B cell (primary cell): ENCODE results near the gene THBS2. TPM values are rescaled to one million over a fixed set of nuclear protein-coding genes. Genes with fewer than 3 reads are reported as not detected.

Experiments used
- ATAC-seq: fragments of 200-7000 bp; cut with Tn5 transposase; one replicate; pipeline ENCODE4 v1.10.0; 2021; ENCODE audit warnings: low read depth, mild to moderate bottlenecking, moderate number of reproducible peaks, moderate library complexity
- CTCF ChIA-PET: fragments of 350-600 bp; sonication (Branson Sonifier 250); formaldehyde crosslinking; loops from one replicate; lab custom pipeline; 2021; ENCODE audit warnings: antibody characterized with exemption, inconsistent platforms; lab: Charles Lee
- POLR2A ChIA-PET: fragments of 350-600 bp; sonication (Branson Sonifier 250); formaldehyde crosslinking; loops from one replicate; lab custom pipeline; 2021; ENCODE audit warnings: antibody characterized with exemption; lab: Charles Lee
- DNase-seq: peaks from one replicate; pipeline ENCODE4 v3.0.0; 2013
- H2AFZ ChIP-seq: 2 replicates; pipeline ENCODE4 v1.6.1; 2012; ENCODE audit warnings: mild to moderate bottlenecking, low read depth, low read length; ENCODE audit not compliant: insufficient read depth, poor library complexity, severe bottlenecking
- H3K27ac ChIP-seq, 2 donors: 1 replicate in 1 of 2; 2 replicates in 1 of 2; pipeline ENCODE4 v1.5.1; 2012 to 2013; ENCODE audit warnings: low read length in 2 of 2, mild to moderate bottlenecking in 2 of 2, moderate library complexity in 1 of 2
- H3K27me3 ChIP-seq, 4 experiments: fragments of 200-600 bp in 1 of 4; sonication (generic) in 1 of 4; replicated peaks in 1 of 4; 1 replicate in 2 of 4; 2 replicates in 2 of 4; pipeline versions ENCODE4 v1.6.1 to v1.7.0; 2013 to 2016; ENCODE audit warnings: low read length in 3 of 4, mild to moderate bottlenecking in 2 of 4, mixed read lengths in 1 of 4, moderate library complexity in 1 of 4; ENCODE audit not compliant: insufficient read depth in 4 of 4, control insufficient read depth in 3 of 4; ENCODE audit errors: control extremely low read depth in 1 of 4
- H3K36me3 ChIP-seq, 2 experiments: replicated peaks in 1 of 2; 1 replicate in 1 of 2; 2 replicates in 1 of 2; pipeline versions ENCODE4 v1.6.1 to v1.7.1; 2013; ENCODE audit warnings: low read length in 1 of 2; ENCODE audit not compliant: insufficient read depth in 2 of 2, control insufficient read depth in 1 of 2; ENCODE audit errors: control extremely low read depth in 1 of 2, extremely low read depth in 1 of 2
- H3K4me1 ChIP-seq, 2 donors: fragments of 200-600 bp in 1 of 2; sonication (generic) in 1 of 2; 1 replicate in 1 of 2; 2 replicates in 1 of 2; pipeline versions ENCODE4 v1.5.1 to v1.6.1; 2013 to 2017; ENCODE audit warnings: low read length in 2 of 2; ENCODE audit not compliant: control insufficient read depth in 2 of 2, insufficient read depth in 2 of 2
- H3K4me2 ChIP-seq: replicated peaks from 2 replicates; pipeline ENCODE3; 2012; ENCODE audit warnings: mild to moderate bottlenecking, low read depth, low read length; ENCODE audit not compliant: poor library complexity, severe bottlenecking
- H3K4me3 ChIP-seq, 5 experiments: fragments of 200-600 bp in 1 of 5; sonication (generic) in 1 of 5; 1 replicate in 3 of 5; 2 replicates in 2 of 5; pipeline versions ENCODE4 v1.5.1 to v1.7.0; 2011 to 2016; ENCODE audit warnings: low read length in 4 of 5, mild to moderate bottlenecking in 4 of 5, low read depth in 2 of 5, control low read depth in 1 of 5, moderate library complexity in 1 of 5; ENCODE audit not compliant: insufficient read depth in 1 of 5; ENCODE audit errors: control extremely low read depth in 1 of 5, extremely low read depth in 1 of 5
- H3K79me2 ChIP-seq: fragments of 200-600 bp; sonication (generic); one replicate; pipeline ENCODE4 v1.6.0; 2016; ENCODE audit warnings: low read length; ENCODE audit not compliant: control insufficient read depth, insufficient read depth
- H3K9ac ChIP-seq: fragments of 200-600 bp; sonication (generic); 2 replicates; pipeline ENCODE4 v1.6.1; 2017; ENCODE audit warnings: mild to moderate bottlenecking, low read length, moderate library complexity
- H3K9me3 ChIP-seq, 3 donors: one replicate each; pipeline versions ENCODE4 v1.6.1 to v1.7.1; 2013; ENCODE audit warnings: low read length in 2 of 3; ENCODE audit not compliant: control insufficient read depth in 2 of 3, insufficient read depth in 1 of 3; ENCODE audit errors: control extremely low read depth in 1 of 3
- H4K20me1 ChIP-seq: 2 replicates; pipeline ENCODE4 v1.6.0; 2012; ENCODE audit warnings: mild to moderate bottlenecking, low read length; ENCODE audit not compliant: insufficient read depth, control insufficient read depth, poor library complexity, severe bottlenecking
- H3K27ac Mint-ChIP-seq: one replicate; pipeline ENCODE4 v1.8.0; 2021; ENCODE audit warnings: mixed read lengths
- H3K27me3 Mint-ChIP-seq: one replicate; pipeline ENCODE4 v1.8.0; 2021; ENCODE audit warnings: mixed read lengths
- H3K4me1 Mint-ChIP-seq: one replicate; pipeline ENCODE4 v1.8.0; 2021; ENCODE audit warnings: mixed read lengths
- H3K4me3 Mint-ChIP-seq: one replicate; pipeline ENCODE4 v1.8.0; 2021; ENCODE audit warnings: mixed read lengths
- H3K9me3 Mint-ChIP-seq: one replicate; pipeline ENCODE4 v1.8.0; 2022; ENCODE audit warnings: mixed read lengths; ENCODE audit not compliant: insufficient read depth
- CTCF ChIP-seq: fragments of 200-600 bp; IDR thresholded peaks from one replicate; pipeline ENCODE4 v1.8.0; 2022; ENCODE audit warnings: antibody characterized with exemption, mild to moderate bottlenecking
- EZH2 ChIP-seq: IDR thresholded peaks from 2 replicates; pipeline ENCODE4 v1.6.1; 2012; ENCODE audit warnings: borderline replicate concordance, low read depth, mild to moderate bottlenecking, moderate library complexity, low read length; ENCODE audit not compliant: insufficient read depth, poor library complexity, severe bottlenecking
- WGBS: methylation state at CpG from one replicate; pipeline ENCODE4 v1.1.5; 2013; ENCODE audit warnings: missing lambda C conversion rate; ENCODE audit not compliant: insufficient coverage; 5-methylcytosine and 5-hydroxymethylcytosine counted together
- intact Hi-C: fragments of 100-400 bp; cut with micrococcal nuclease; formaldehyde crosslinking; loops from one replicate; pipeline ENCODE4 v1.10.0; 2022
- polyA plus RNA-seq: library from polyadenylated mRNA; depleted of rRNA; stranded (reverse); fragments of >200 nt; gene quantifications from 2 replicates; pipeline ENCODE4 v1.2.3, GENCODE V29; 2012
- total RNA-seq, 2 donors: library from RNA; stranded (reverse); fragments of 120-200 nt in 1 of 2; gene quantifications; 1 replicate in 1 of 2; 2 replicates in 1 of 2; pipeline versions ENCODE4 v1.2.3 to v1.2.4, GENCODE V29; 2013 to 2022

The THBS2 gene
- total and polyA plus RNA-seq, 2 donors (not counting 1 experiment from before 2014, with no cell fraction given), result not detected

DNA sequence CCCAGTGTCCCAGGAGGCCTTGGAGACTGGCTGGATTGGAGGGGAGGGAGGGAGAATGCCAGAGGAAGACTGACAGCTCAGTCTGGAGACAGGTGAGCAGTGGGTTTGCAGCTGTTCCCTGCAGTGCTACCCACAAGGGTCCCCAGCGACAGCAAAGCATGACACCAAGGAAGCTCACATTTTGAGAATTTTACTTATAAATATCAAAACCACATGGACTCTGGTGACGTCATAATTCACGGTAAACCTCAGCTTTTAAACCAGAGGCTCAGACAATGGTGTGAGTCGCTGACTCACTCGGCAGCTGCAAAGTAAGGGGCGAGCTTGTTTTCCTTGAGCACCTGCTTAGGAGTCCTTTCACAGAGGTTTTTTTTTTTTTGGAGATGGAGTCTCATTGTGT lies 65.2 kb downstream of the THBS2 start:
- no peak for ATAC-seq
- no peak for DNase-seq

DNA sequence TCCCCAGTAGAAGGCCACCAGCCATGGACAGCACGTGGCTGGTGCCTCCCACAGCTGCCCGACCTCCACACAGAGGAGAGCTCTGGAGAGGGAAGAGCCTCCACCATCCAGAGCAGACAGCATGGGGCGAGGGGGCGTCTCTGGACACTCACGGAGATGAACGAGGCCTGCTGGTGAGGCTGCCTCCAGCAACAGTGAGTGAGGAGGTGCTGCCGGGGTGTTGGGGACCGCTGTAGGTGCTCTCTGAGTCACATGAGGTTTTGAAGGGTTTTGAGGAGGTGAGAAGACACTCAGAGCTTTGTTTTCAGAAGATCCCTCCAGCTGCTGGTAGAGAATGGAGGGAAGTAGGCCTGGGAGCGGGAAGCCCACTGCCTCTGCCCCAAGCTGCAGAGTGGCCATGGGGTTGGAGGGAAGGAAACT lies 65.6 kb downstream of the THBS2 start:
- TF ChIP-seq EZH2 (no peak), CTCF (no peak)
- CTCF ChIA-PET, result interaction anchor here (1.5 kb wide), 1 partner anchor 11 kb away, joined by 4 read pairs; no protein-coding TSS in a partner anchor
- Mint-ChIP-seq H3K27me3 (peaks cover 3% of the 10 kb centered on the region), H3K4me1 (no peaks in the 10 kb centered on the region), H3K4me3 (no peak overlapping the region), H3K9me3 (no peaks in the 10 kb centered on the region), H3K27ac (no peak overlapping the region)
- Histone ChIP-seq H3K4me2 (no peak overlapping the region), H3K9me3 (peaks cover 0 to 10% (median 0%) of the 10 kb centered on the region in 3 donors), H4K20me1 (no peaks in the 10 kb centered on the region), H3K4me3 (no peak overlapping the region), H3K27me3 (no peaks in the 10 kb centered on the region), H3K27ac (no peak overlapping the region), H3K9ac (no peak overlapping the region), H3K79me2 (no peaks in the 10 kb centered on the region), H3K4me1 (no peaks in the 10 kb centered on the region), H3K36me3 (no peaks in the 10 kb centered on the region), H2AFZ (no peak overlapping the region)
- ATAC-seq, result no peak
- intact Hi-C loops, result no loop called here
- WGBS, result 77% methylated on average over 7 of the region's 9 CpGs
- POLR2A ChIA-PET, result no interaction called here
- DNase-seq, result no peak

More for the DNA sequence above, 65.2 kb downstream of the THBS2 start:
- Histone ChIP-seq H3K4me2 (no peak overlapping the region), H4K20me1 (no peaks in the 10 kb centered on the region), H3K4me3 (no peak overlapping the region), H3K9ac (no peak overlapping the region), H3K9me3 (peaks cover 0 to 10% (median 0%) of the 10 kb centered on the region in 3 donors), H3K4me1 (no peaks in the 10 kb centered on the region), H2AFZ (no peak overlapping the region), H3K27ac (no peak overlapping the region), H3K36me3 (no peaks in the 10 kb centered on the region), H3K79me2 (no peaks in the 10 kb centered on the region), H3K27me3 (no peaks in the 10 kb centered on the region)
- intact Hi-C loops, result no loop called here
- Mint-ChIP-seq H3K4me1 (no peaks in the 10 kb centered on the region), H3K9me3 (no peaks in the 10 kb centered on the region), H3K27me3 (peaks cover 2% of the 10 kb centered on the region), H3K27ac (no peak overlapping the region), H3K4me3 (no peak overlapping the region)
- CTCF ChIA-PET, result interaction anchor here (1.5 kb wide), 1 partner anchor 10 kb away, joined by 4 read pairs; no protein-coding TSS in a partner anchor
- 33% methylated on average over 5 of the region's 6 CpGs for WGBS
- POLR2A ChIA-PET, result no interaction called here
- TF ChIP-seq EZH2 (no peak), CTCF (no peak)
